NT2/D1 (cell line): ENCODE data around the gene SMLR1.

Source experiments
- SUZ12 ChIP-seq: IDR thresholded peaks from 2 replicates; pipeline ENCODE4 v1.6.1; 2011; ENCODE audit not compliant: insufficient read length, insufficient read depth; ENCODE audit errors: extremely low read depth
- YY1 ChIP-seq: IDR thresholded peaks from 2 replicates; pipeline ENCODE4 v1.6.1; 2011; ENCODE audit not compliant: insufficient read length, insufficient read depth

DNA sequence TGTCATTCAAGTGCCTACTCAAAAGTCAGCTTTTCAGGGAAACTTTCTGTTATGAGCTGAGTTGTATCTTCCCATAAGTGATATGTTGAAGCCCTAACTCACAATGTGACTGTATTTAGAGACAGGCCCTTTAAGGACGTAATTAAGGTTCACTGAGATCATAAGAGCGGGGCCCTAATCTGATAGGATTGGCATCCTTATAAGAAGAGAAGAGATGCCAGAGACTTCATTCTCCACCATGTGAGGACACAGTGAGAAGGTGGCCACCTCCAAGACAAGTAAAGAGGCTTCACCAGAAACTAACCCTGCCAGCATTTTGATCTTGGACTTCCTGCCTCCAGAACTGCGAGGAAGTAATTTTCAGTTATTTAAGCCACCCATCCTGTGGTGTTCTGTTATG is 12.7 kb upstream of the SMLR1 start:
- TF ChIP-seq SUZ12 (no peak), YY1 (no peak)
